ENCODE data around the gene MYOM1.
"Not testable (repeated sequence)": the region's sequence is repeated elsewhere in the genome, so short reads cannot be mapped to it uniquely, and the experiment has no call there.

- not testable (repeated sequence) for TF ChIP-seq CTCF (conservative IDR thresholded peaks at IDR 0.05); ZFX (IDR thresholded peaks at IDR 0.05)
Observed at GRCh38 chr18:3220868-3221267, 1.1 kb upstream of the MYOM1 start.
